A549 (cell line): ENCODE results near the gene ZSCAN26. TPM values are rescaled to one million over a fixed set of nuclear protein-coding genes. Genes with fewer than 3 reads are reported as not detected.

Experiments used
- polyA plus RNA-seq, 4 experiments: library from polyadenylated mRNA; depleted of rRNA in 3 of 4; stranded (reverse); fragments of >200 nt; fragmentation: RNase III in 1 of 4; extraction: RNeasy Plus Mini Kit Qiagen cat#74134 plus additional on column Dnase treatment in 1 of 4; gene quantifications; 2 replicates in 3 of 4; 3 replicates in 1 of 4; pipeline ENCODE4 v1.2.3, GENCODE V29; 2011 to 2017
- small RNA-seq, 6 experiments: library from RNA; depleted of rRNA; stranded (forward); fragments of <200 nt; gene quantifications; one replicate each; pipeline ENCODE3, GENCODE V24; 2012

ZSCAN26 gene
- polyA plus RNA-seq, 2 of the 4 experiments (the other 2 are of a cell fraction): 6.2 to 10.1 TPM

Small RNA genes lying within 50 kb of the gene (small RNA-seq; reads per million reads assigned to genes)
- 0 reads per million in 6 experiments for gene AL021997.1
- 0 reads per million in 6 experiments for gene AL021997.2

Other genes with a start within 250 kb of the ZSCAN26 start
- 0.71 and 0.72 TPM in 2 replicates for gene ZNF165, start 186.6 kb upstream of the ZSCAN26 start, polyA plus RNA-seq (2011; rRNA removed)
- 0.62 to 0.76 TPM (median 0.63 TPM) in 3 replicates for gene ZNF165, start 186.6 kb upstream of the ZSCAN26 start, polyA plus RNA-seq (2017; fragmentation: RNase III; extraction: RNeasy Plus Mini Kit Qiagen cat#74134 plus additional on column Dnase treatment)
- 5.5 and 6.0 TPM in 2 replicates for gene ZSCAN16, start 142.5 kb upstream of the ZSCAN26 start, polyA plus RNA-seq (2011; rRNA removed)
- 5.7 to 6.1 TPM (median 5.8 TPM) in 3 replicates for gene ZSCAN16, start 142.5 kb upstream of the ZSCAN26 start, polyA plus RNA-seq (2017; fragmentation: RNase III; extraction: RNeasy Plus Mini Kit Qiagen cat#74134 plus additional on column Dnase treatment)
- gene ZKSCAN8, start 125.3 kb upstream of the ZSCAN26 start, polyA plus RNA-seq (2011; rRNA removed): 8.9 and 16.2 TPM in 2 replicates
- gene ZKSCAN8, start 125.3 kb upstream of the ZSCAN26 start, polyA plus RNA-seq (2017; fragmentation: RNase III; extraction: RNeasy Plus Mini Kit Qiagen cat#74134 plus additional on column Dnase treatment): 6.9 to 8.5 TPM (median 8.4 TPM) in 3 replicates
- 16.2 and 18.4 TPM in 2 replicates for gene ZSCAN9, start 41.9 kb upstream of the ZSCAN26 start, polyA plus RNA-seq (2011; rRNA removed)
- gene ZSCAN9, start 41.9 kb upstream of the ZSCAN26 start, polyA plus RNA-seq (2017; fragmentation: RNase III; extraction: RNeasy Plus Mini Kit Qiagen cat#74134 plus additional on column Dnase treatment): 7.2 to 8.1 TPM (median 7.7 TPM) in 3 replicates
- gene ZKSCAN4, start 14.9 kb upstream of the ZSCAN26 start, polyA plus RNA-seq (2011; rRNA removed): 2.3 TPM in 2 replicates
- 1.7 to 2.1 TPM (median 1.8 TPM) in 3 replicates for gene ZKSCAN4, start 14.9 kb upstream of the ZSCAN26 start, polyA plus RNA-seq (2017; fragmentation: RNase III; extraction: RNeasy Plus Mini Kit Qiagen cat#74134 plus additional on column Dnase treatment)
- not detected in 2 replicates for gene NKAPL, start 7.8 kb upstream of the ZSCAN26 start, polyA plus RNA-seq (2011; rRNA removed)
- gene NKAPL, start 7.8 kb upstream of the ZSCAN26 start, polyA plus RNA-seq (2017; fragmentation: RNase III; extraction: RNeasy Plus Mini Kit Qiagen cat#74134 plus additional on column Dnase treatment): not detected in 3 replicates
- gene PGBD1, start 14.4 kb downstream of the ZSCAN26 start, polyA plus RNA-seq (2011; rRNA removed): 5.2 and 7.0 TPM in 2 replicates
- 3.7 to 4.1 TPM (median 3.7 TPM) in 3 replicates for gene PGBD1, start 14.4 kb downstream of the ZSCAN26 start, polyA plus RNA-seq (2017; fragmentation: RNase III; extraction: RNeasy Plus Mini Kit Qiagen cat#74134 plus additional on column Dnase treatment)
- 4.0 and 4.8 TPM in 2 replicates for gene ZSCAN31, start 69.0 kb downstream of the ZSCAN26 start, polyA plus RNA-seq (2011; rRNA removed)
- 3.0 to 3.6 TPM (median 3.1 TPM) in 3 replicates for gene ZSCAN31, start 69.0 kb downstream of the ZSCAN26 start, polyA plus RNA-seq (2017; fragmentation: RNase III; extraction: RNeasy Plus Mini Kit Qiagen cat#74134 plus additional on column Dnase treatment)
- gene ZKSCAN3, start 82.8 kb downstream of the ZSCAN26 start, polyA plus RNA-seq (2011; rRNA removed): 2.7 and 3.5 TPM in 2 replicates
- 1.5 to 1.6 TPM (median 1.6 TPM) in 3 replicates for gene ZKSCAN3, start 82.8 kb downstream of the ZSCAN26 start, polyA plus RNA-seq (2017; fragmentation: RNase III; extraction: RNeasy Plus Mini Kit Qiagen cat#74134 plus additional on column Dnase treatment)
- gene ZSCAN12, start 132.6 kb downstream of the ZSCAN26 start, polyA plus RNA-seq (2011; rRNA removed): 2.9 and 3.3 TPM in 2 replicates
- 1.8 to 1.9 TPM (median 1.9 TPM) in 3 replicates for gene ZSCAN12, start 132.6 kb downstream of the ZSCAN26 start, polyA plus RNA-seq (2017; fragmentation: RNase III; extraction: RNeasy Plus Mini Kit Qiagen cat#74134 plus additional on column Dnase treatment)
- gene ZSCAN23, start 176.3 kb downstream of the ZSCAN26 start, polyA plus RNA-seq (2011; rRNA removed): not detected in 2 replicates
- not detected in 3 replicates for gene ZSCAN23, start 176.3 kb downstream of the ZSCAN26 start, polyA plus RNA-seq (2017; fragmentation: RNase III; extraction: RNeasy Plus Mini Kit Qiagen cat#74134 plus additional on column Dnase treatment)
- not detected in 2 replicates for gene GPX6, start 248.7 kb downstream of the ZSCAN26 start, polyA plus RNA-seq (2011; rRNA removed)
- gene GPX6, start 248.7 kb downstream of the ZSCAN26 start, polyA plus RNA-seq (2017; fragmentation: RNase III; extraction: RNeasy Plus Mini Kit Qiagen cat#74134 plus additional on column Dnase treatment): not detected in 3 replicates